ENCODE results near the gene NDRG2.
A peak's percentile ranks its signal among the peaks of the same experiment; 100 is the strongest.

NDRG2 gene

DNA sequence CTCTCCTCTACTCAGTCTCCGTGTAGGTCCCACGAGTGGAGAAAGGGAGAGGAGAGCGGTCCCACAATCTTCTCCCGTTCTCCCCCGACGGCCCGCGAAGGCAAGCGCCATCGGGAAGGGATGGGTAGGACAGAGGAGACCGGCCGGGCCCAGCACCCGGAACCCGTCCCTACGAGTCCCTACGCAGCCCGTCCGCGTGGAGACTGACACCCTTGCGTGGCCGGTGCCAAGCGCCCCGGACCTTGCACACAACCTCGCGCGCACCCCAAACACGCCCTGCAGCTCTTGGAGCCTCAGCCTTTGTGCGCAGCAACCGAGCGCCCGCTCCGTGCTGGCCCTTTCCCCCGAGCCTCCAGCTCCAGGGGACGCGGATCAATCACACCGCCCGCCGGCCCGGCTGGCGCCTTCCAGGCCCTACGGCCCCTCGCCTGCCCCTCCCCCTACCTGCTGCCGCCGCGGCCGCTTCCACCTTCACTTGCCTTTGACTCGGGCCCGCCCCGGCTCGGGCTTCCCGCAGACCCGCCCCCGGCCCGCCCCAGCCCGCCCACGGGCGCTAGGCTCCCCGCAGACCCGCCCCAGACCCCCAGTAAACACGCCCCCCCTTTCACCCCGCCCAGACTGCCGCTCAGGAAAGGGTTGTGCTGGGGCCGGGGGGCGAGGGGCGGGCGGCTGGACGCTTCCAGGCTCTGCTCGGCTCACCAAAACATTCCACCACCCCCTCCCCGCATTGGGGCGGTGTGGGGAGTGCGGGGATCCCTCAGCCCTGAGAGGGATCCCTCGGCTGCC lies at the start of gene NDRG2:
NDRG2 (minus strand) TSS at position 477 of the 786 bp plus-strand sequence. CDS start 1,746 bp downstream, outside the sequence.
- peak; percentile 66 for DNase-seq

DNA sequence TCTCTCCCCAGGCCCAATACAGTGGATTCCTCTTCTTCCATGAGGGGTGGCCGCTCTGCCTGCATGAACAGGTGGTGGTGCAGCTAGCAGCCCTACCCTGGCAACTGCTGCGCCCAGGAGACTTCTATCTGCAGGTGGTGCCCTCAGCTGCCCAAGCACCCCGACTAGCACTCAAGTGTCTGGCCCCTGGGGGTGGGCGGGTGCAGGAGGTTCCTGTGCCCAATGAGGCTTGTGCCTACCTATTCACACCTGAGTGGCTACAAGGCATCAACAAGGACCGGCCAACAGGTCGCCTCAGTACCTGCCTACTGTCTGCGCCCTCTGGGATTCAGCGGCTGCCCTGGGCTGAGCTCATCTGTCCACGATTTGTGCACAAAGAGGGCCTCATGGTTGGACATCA lies 49.1 kb upstream of the NDRG2 start:
- DNase-seq, result no peak

DNA sequence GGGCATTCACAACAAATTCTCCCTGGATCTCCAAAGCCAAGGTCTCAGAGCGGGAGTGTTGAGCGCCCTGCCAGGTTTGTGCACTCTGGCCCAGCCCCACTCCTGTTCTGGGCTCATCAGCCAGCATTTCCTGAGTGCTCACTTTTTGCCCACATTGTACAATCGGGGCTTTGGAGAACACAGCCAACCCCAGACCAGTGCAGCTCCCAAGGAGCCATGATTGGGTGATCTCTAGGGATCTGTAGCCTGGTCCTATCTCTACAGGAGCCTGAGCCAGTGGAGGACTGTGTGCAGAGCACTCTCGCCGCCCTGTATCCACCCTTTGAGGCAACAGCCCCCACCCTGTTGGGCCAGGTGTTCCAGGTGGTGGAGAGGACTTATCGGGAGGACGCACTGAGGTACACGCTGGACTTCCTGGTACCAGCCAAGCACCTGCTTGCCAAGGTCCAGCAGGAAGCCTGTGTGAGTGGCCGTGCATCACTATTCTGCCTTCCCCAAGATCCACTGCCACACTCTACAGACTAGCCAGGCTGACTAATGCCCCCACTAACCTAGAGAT lies 48.0 kb upstream of the NDRG2 start:
- DNase-seq, result no peak

DNA sequence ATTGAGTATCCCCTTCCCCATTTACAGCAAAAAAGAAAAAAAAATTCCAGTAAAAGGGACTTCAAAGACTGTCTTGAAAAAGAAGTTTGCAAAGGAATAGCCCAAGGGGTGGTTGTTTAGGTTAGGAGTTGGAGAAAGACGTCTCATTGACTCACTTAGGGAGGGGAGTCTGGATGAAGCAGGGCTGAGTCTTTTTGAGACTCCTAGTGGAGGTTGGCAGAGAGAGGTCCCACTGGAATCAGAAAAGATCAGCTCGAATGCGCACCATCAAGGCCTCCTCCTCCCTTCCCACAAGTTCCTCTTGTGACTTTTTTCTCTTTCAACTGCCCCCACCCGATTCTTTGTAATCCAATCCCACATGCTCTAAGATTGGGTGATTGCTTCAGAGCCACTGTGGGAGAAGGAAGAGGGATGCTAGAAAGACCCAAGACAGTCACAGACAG lies 47.2 kb upstream of the NDRG2 start:
- DNase-seq, result no peak

DNA sequence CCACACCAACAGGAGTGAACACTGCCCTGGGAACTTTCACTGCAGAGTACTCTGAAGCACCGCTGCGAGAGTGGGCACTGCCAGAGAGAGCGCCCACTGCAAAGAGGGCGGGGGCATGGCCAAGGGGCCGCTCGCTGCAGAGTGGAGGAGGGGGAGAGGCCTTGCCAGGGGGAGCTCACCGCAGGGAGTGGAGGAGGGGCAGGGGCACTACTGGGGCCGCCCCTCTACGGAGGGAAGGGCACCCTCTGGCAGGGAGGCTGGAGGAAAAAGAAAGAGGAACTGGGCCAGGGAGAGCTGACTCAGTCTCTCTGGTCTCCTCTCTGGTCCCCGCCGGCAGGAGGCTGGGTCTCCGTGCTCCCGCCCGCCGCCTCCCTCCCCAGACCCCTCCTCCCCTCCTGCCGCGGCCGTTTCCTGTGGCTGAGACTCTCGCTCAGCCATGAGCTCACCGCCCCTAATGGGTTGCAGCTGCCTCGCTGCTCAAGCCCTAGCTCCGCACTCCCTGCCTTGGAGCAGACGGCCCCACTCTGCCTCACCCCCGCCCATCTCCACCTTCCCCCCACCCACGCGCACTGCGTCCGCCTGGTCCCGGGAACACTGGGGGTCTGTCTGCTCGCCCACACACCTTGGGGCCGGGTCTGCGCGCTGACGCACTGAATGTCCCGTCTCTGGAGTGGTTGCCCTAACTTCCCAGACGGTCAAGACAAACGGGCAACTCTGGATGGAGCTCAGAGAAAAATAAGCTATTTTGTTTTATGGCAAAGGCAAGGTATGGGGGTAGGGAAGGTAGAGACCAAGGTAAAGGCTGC lies 46.6 kb upstream of the NDRG2 start:
- DNase-seq, result no peak

- DNase-seq, result no peak
These were observed 45.9 kb upstream of the NDRG2 start for GRCh38 chr14:21070610-21071224.

- DNase-seq, result no peak
These were observed 45.3 kb upstream of the NDRG2 start, which contains the start of gene ARHGEF40 for GRCh38 chr14:21070083-21070609. Gene ARHGEF40 (plus strand): TSS chr14:21070304. CDS start chr14:21070397, 93 bp downstream.

- DNase-seq, result no peak
These were observed 44.7 kb upstream of the NDRG2 start for GRCh38 chr14:21069388-21070082.

DNA sequence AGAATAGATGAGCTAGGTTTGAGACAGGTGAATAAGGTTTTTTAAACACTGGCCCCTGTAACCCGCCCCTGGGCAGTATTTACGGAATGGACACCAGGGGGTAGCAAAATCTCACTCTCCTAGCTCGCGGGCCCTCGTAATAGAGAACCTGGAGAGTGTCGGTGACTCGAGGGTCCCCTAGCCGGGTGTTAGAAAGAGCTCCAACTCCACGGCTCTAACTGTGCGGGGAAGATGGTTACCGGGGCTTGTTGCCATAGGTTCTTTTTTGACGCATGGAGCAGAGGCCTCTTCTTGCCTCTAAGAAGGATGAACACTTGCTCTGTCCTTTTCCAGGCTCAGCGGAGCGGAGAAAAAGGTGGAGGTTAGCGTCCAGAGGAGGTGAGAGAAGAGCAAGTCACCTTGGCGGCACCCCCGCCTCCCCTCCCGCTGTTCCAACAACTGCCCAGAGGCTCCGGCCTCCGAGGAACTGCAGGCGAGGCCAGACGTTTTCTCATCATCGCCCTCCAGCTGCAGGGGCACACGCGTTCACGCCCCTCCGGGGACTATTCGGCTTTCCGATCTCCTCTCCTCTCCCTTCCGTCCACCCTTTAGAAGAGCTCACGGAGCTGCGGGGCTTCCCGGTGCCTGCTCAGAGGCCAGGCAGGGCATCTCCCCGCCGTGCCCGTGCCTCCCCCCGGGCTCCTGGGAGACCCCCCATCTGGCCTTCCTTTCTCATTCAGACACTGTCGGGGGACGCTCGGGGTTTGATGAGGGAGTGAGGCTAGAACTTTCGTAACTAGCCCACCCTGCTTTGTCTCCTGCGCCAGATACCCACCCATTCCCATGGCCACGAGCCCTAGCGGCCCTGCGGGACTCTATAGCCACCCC lies 43.9 kb upstream of the NDRG2 start:
- no peak for DNase-seq

- DNase-seq, result no peak
These were observed 42.1 kb upstream of the NDRG2 start for GRCh38 chr14:21066882-21067502.

- no peak for DNase-seq
These were observed 38.6 kb upstream of the NDRG2 start for GRCh38 chr14:21063479-21063878.

- DNase-seq, result no peak
These were observed 36.4 kb upstream of the NDRG2 start for GRCh38 chr14:21061347-21061668.

- DNase-seq, result no peak
These were observed 35.9 kb upstream of the NDRG2 start for GRCh38 chr14:21060614-21061346.

- no peak for DNase-seq
These were observed 35.2 kb upstream of the NDRG2 start for GRCh38 chr14:21059842-21060613.

GRCh38 chr14:21058903-21059302 lies 34.0 kb upstream of the NDRG2 start:
- no peak for DNase-seq

DNA sequence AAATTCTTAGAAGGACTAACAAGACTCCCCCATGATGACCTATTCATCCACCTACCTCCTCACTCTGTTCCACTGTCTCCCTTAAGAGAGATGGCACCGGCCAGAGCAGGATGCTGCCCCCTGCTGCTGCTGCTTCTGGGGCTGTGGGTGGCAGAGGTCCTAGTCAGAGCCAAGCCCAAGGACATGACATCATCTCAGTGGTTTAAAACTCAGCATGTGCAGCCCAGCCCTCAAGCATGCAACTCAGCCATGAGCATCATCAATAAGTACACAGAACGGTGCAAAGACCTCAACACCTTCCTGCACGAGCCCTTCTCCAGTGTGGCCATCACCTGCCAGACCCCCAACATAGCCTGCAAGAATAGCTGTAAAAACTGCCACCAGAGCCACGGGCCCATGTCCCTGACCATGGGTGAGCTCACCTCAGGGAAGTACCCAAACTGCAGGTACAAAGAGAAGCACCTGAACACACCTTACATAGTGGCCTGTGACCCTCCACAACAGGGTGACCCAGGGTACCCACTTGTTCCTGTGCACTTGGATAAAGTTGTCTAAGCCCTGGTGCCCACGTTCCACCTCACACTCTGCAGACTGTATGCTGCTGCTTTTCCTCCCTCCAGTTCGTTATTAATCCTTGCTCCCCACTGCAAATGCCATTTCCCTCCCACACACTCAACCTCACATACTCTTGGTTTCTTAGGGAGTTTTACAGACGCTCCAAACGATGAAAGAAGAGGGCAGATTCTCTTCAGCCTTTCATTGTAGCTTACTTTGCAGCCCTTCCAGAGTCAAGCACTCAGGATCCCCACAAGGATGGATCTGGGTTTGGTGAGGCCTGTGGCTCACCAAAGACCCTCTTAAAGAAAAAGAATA lies 33.2 kb upstream of the NDRG2 start, which contains the start of gene RNASE8:
RNASE8 (plus strand) TSS at position 20 of the 873 bp plus-strand sequence; CDS start at position 91, 71 bp downstream.
- DNase-seq, result no peak

DNA sequence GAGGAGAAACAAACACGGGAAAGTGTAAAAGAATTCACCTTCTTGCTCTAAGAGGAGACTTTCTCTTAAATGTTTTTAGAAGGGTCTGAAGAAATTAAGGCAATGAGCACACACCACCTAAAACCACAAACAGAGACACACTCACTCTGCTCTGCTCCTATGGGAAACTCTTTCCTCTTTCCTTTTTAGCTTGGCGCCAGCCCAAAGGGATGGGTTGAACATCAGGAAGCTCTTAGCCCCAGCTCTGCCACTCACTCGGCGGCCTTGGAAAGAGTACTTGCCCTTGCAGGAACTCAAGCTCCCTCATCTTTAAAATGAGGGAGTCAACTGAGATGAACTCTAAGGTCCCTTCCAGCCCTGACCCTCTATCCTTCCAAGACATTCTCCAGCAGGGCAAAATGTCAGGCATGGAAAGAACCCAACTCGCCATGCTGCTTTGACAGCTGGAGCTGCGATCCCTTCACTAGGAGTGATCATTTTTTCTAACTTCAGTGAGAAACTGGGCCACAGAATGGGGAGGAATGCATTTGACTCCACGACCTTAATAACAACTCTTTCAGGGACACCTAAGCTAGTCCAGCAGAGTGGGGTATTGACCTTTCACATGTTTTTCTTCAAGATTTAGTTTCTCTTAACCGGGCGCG lies 31.8 kb upstream of the NDRG2 start:
- no peak for DNase-seq
